DMS153 (cell line): ENCODE results near the gene PAQR6.
A peak's percentile ranks its signal among the peaks of the same experiment; 100 is the strongest.

Experiments used
- DNase-seq: peaks from one replicate; lab custom pipeline; 2025; lab: John Stamatoyannopoulos, UW

The PAQR6 gene

DNA sequence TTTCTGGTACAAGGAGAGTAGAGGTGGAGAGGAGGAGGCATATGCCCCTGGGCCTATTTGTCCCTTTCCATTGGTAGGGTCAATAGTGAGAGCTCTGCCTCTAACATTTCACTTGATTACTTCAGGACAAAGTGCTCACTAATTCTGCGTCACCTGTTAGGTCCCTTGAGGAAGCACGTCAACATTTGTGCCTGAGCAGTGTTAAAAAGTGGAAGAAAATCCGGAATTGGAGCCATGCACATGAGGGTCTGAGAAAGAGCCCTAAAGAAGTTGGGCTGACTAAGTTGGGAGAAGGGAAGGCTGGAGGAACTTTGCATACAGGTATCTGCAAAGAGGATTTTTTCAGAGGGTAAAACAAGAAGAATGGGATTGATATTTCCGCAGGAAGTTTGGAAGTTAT lies 52.0 kb downstream of the PAQR6 start:
- DNase-seq = no peak

DNA sequence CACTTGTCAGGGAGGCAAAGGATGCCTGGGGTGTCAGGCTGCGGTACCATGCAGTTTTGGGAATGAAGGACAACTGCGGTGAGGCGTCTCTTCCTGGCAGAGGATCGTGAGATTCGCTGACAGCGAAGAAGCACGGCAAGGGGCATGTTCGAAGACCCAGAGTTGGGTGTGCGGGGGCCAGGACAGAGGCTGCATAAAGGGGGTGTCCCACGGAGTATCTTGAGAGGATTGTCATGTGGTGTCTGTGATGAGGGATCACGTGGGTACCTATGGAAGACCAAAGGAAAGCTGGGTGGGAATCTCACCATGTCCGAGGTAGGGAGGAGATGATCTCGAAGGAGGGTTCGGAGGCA lies 53.6 kb downstream of the PAQR6 start:
- no peak for DNase-seq

DNA sequence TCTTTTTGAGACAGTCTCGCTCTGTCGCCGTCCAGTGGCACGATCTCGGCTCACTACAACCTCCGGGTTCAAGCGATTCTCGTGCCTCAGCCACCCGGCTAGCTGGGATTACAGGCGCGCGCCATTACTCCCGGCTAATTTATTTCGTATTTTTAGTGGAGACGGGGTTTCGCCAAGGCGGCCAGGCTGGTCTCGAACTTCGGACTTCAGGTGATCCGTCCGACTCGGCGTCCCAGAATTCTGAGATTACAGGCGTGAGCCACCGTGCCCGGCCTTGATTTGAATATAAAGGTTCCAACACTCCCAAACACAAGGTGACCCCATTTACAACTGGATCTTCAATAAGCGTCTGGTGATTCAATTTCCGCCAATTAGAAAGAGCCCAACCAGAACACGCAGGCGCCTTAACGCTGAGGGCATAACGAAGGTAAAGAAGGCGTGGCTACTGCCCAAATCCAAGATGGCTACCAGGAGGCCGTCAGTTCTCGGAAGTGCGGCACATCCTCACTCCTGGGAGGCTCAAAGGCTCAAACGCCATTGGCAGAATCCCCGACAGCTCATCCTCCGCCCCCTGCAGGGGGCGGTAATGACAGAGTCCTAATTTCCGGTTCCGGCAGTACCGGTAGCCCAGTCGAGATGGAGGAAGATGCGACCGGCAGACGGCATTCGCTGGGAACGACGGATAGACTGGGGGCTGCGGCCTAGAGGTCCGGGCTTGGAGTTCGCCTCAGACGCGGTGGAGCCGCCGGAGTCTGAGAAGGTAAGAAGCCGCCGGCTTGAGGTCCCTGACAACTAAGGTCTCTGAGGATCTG lies 54.2 kb downstream of the PAQR6 start, which contains the start of gene SLC25A44:
SLC25A44 (plus strand) TSS at position 617 of the 812 bp plus-strand sequence. CDS start 5,744 bp downstream, outside the sequence.
- peak; percentile 100 for DNase-seq
